H1 (cell line): ENCODE measurements around the gene KCNMA1. TPM values are rescaled to one million over a fixed set of nuclear protein-coding genes. Genes with fewer than 3 reads are reported as not detected.

Source experiments
- BRCA1 ChIP-seq: IDR thresholded peaks from 2 replicates; pipeline ENCODE4 v1.6.1; 2012; ENCODE audit warnings: low read depth, low read length, improper control_type of control experiment
- FOSL1 ChIP-seq: IDR thresholded peaks from 2 replicates; pipeline ENCODE4 v1.6.1; 2011; ENCODE audit warnings: mild to moderate bottlenecking, low read depth, low read length, moderate library complexity; ENCODE audit not compliant: insufficient read depth
- KDM1A ChIP-seq: fragments of 200-600, 300-600 bp; sonication (generic); IDR thresholded peaks from 2 replicates; pipeline ENCODE4 v1.7.1; 2016; ENCODE audit warnings: mild to moderate bottlenecking, low read length, borderline replicate concordance
- SIX5 ChIP-seq: IDR thresholded peaks from 2 replicates; pipeline ENCODE4 v1.6.1; 2011; ENCODE audit warnings: mild to moderate bottlenecking, low read depth, low read length
- polyA plus RNA-seq, 7 experiments: library from polyadenylated mRNA; depleted of rRNA in 3 of 7; stranded (reverse) in 5 of 7; unstranded in 2 of 7; fragments of >200 nt in 5 of 7; fragments of 200-250 nt in 2 of 7; gene quantifications; 1 replicate in 5 of 7; 2 replicates in 1 of 7; 4 replicates in 1 of 7; pipeline versions ENCODE4 v1.2.1 to v1.2.3, GENCODE V29; 2011 to 2013; ENCODE audit warnings: missing spikeins in 2 of 7, mixed read lengths in 2 of 7
- total RNA-seq: library from RNA; stranded (reverse); fragmentation: NEBNext Ultra II Directional; extraction: Animal tissue kit (Norgen Biotek cat#: 25700); gene quantifications from 2 replicates; pipeline ENCODE4 v1.2.1, GENCODE V29; 2021
- TF ChIP-seq, protein P1 (sequence below): IDR thresholded peaks from 2 replicates; pipeline ENCODE4 v1.6.1; 2012; ENCODE audit warnings: low read length, inconsistent platforms
- TF ChIP-seq, protein P2 (sequence below): IDR thresholded peaks from 2 replicates; pipeline ENCODE4 v1.6.1; 2012; ENCODE audit warnings: inconsistent platforms

Gene KCNMA1
- total and polyA plus RNA-seq, 2 of the 8 experiments (the other 6 are each of a cell fraction or from before 2014, with no cell fraction given), result 10.2 to 11.1 TPM

- TF ChIP-seq, protein P1, sequence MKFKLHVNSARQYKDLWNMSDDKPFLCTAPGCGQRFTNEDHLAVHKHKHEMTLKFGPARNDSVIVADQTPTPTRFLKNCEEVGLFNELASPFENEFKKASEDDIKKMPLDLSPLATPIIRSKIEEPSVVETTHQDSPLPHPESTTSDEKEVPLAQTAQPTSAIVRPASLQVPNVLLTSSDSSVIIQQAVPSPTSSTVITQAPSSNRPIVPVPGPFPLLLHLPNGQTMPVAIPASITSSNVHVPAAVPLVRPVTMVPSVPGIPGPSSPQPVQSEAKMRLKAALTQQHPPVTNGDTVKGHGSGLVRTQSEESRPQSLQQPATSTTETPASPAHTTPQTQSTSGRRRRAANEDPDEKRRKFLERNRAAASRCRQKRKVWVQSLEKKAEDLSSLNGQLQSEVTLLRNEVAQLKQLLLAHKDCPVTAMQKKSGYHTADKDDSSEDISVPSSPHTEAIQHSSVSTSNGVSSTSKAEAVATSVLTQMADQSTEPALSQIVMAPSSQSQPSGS, result no peak
- TF ChIP-seq BRCA1 (no peak), KDM1A (no peak), FOSL1 (no peak), SIX5 (no peak)
- TF ChIP-seq, protein P2, sequence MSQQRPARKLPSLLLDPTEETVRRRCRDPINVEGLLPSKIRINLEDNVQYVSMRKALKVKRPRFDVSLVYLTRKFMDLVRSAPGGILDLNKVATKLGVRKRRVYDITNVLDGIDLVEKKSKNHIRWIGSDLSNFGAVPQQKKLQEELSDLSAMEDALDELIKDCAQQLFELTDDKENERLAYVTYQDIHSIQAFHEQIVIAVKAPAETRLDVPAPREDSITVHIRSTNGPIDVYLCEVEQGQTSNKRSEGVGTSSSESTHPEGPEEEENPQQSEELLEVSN, result no peak
These were observed 54.1 kb downstream of the KCNMA1 start (continued) for GRCh38 chr10:77583527-77583926.
